DND-41 (cell line): ENCODE results near the gene TRDMT1.

Experiments
- CTCF ChIP-seq: IDR thresholded peaks from 2 replicates; pipeline ENCODE4 v1.5.1; 2012; ENCODE audit warnings: borderline replicate concordance, low read length, moderate library complexity, mild to moderate bottlenecking; ENCODE audit not compliant: poor library complexity, severe bottlenecking; ENCODE audit errors: extremely low read depth
- EZH2 ChIP-seq: IDR thresholded peaks from 3 replicates; pipeline ENCODE4 v1.6.1; 2012; ENCODE audit warnings: borderline replicate concordance, low read depth, mild to moderate bottlenecking, moderate library complexity, low read length, inconsistent platforms; ENCODE audit not compliant: severe bottlenecking

- no peak for TF ChIP-seq CTCF
- TF ChIP-seq EZH2 = no peak
Measured at GRCh38 chr10:17225808-17226207, 24.3 kb upstream of the TRDMT1 start.
